WTC11 (cell line): ENCODE measurements around the gene SVOP. TPM values are rescaled to one million over a fixed set of nuclear protein-coding genes. Genes with fewer than 3 reads are reported as not detected.

Source experiments
- ATAC-seq: fragments of 200-7000 bp; cut with Tn5 transposase; 2 replicates; pipeline ENCODE4 v1.10.0; 2021; ENCODE audit warnings: mild to moderate bottlenecking, moderate library complexity
- CTCF ChIA-PET: fragments of 300-600 bp; sonication (Branson Sonifier 250); formaldehyde crosslinking; loops from one replicate; lab custom pipeline; 2021; ENCODE audit warnings: antibody characterized with exemption; lab: Charles Lee
- POLR2A ChIA-PET: fragments of 350-600 bp; sonication (Branson Sonifier 250); formaldehyde crosslinking; loops from one replicate; lab custom pipeline; 2021; ENCODE audit warnings: antibody characterized with exemption; lab: Charles Lee
- DNase-seq: peaks from one replicate; pipeline ENCODE4 v3.0.0; 2021; ENCODE audit warnings: low spot score
- H3K27ac Mint-ChIP-seq: 2 replicates; pipeline ENCODE4 v1.8.0; 2021; ENCODE audit warnings: mixed read lengths
- H3K27me3 Mint-ChIP-seq: 2 replicates; pipeline ENCODE4 v1.8.0; 2021; ENCODE audit warnings: low read depth, mild to moderate bottlenecking, moderate library complexity, mixed read lengths
- H3K36me3 Mint-ChIP-seq: 2 replicates; pipeline ENCODE4 v1.8.0; 2021; ENCODE audit warnings: mixed read lengths
- H3K4me1 Mint-ChIP-seq: 2 replicates; pipeline ENCODE4 v1.8.0; 2022; ENCODE audit warnings: mixed read lengths
- H3K4me3 Mint-ChIP-seq: 2 replicates; pipeline ENCODE4 v1.8.0; 2021; ENCODE audit warnings: mild to moderate bottlenecking, moderate library complexity, mixed read lengths
- H3K9me3 Mint-ChIP-seq: 2 replicates; pipeline ENCODE4 v1.8.0; 2021; ENCODE audit warnings: mixed read lengths
- AR ChIP-seq: fragments of 250-450 bp; sonication (Bioruptor Pico); IDR thresholded peaks from 2 replicates; pipeline ENCODE4 v1.9.0; 2021; ENCODE audit warnings: mild to moderate bottlenecking
- ATF1 ChIP-seq: sonication (generic); formaldehyde crosslinking; IDR thresholded peaks from 2 replicates; pipeline ENCODE4 v1.8.1; 2023; ENCODE audit warnings: mild to moderate bottlenecking, moderate library complexity, missing genetic modification reagents
- CBFB ChIP-seq: sonication (generic); formaldehyde crosslinking; IDR thresholded peaks from 2 replicates; pipeline ENCODE4 v1.8.1; 2022; ENCODE audit warnings: mild to moderate bottlenecking, low read depth, missing genetic modification reagents
- CREM ChIP-seq: sonication (generic); formaldehyde crosslinking; IDR thresholded peaks from 2 replicates; pipeline ENCODE4 v1.8.1; 2022; ENCODE audit warnings: mild to moderate bottlenecking, missing genetic modification reagents, moderate library complexity
- ELF4 ChIP-seq: sonication (generic); formaldehyde crosslinking; IDR thresholded peaks from 2 replicates; pipeline ENCODE4 v1.8.1; 2022; ENCODE audit warnings: low read depth, mild to moderate bottlenecking, moderate library complexity, missing genetic modification reagents
- EMX1 ChIP-seq: fragments of 250-450 bp; sonication (Bioruptor Pico); IDR thresholded peaks from 2 replicates; pipeline ENCODE4 v1.8.0; 2021; ENCODE audit warnings: mild to moderate bottlenecking
- ESRRA ChIP-seq: sonication (generic); formaldehyde crosslinking; IDR thresholded peaks from 2 replicates; pipeline ENCODE4 v1.8.1; 2022; ENCODE audit warnings: mild to moderate bottlenecking, missing genetic modification reagents, borderline replicate concordance
- GRHL2 ChIP-seq: fragments of 250-450 bp; sonication (Bioruptor Pico); IDR thresholded peaks from 2 replicates; pipeline ENCODE4 v1.8.0; 2022; ENCODE audit warnings: mild to moderate bottlenecking, moderate library complexity; ENCODE audit not compliant: insufficient replicate concordance, severe bottlenecking
- JAZF1 ChIP-seq: fragments of 250-450 bp; sonication (Bioruptor Pico); IDR thresholded peaks from 2 replicates; pipeline ENCODE4 v1.9.0; 2021; ENCODE audit warnings: moderate library complexity, mild to moderate bottlenecking, inconsistent platforms
- KAT7 ChIP-seq: sonication (generic); formaldehyde crosslinking; IDR thresholded peaks from 2 replicates; pipeline ENCODE4 v1.8.1; 2023; ENCODE audit warnings: missing genetic modification reagents, mild to moderate bottlenecking, borderline replicate concordance
- PRRX2 ChIP-seq: fragments of 250-450 bp; sonication (Bioruptor Pico); IDR thresholded peaks from 2 replicates; pipeline ENCODE4 v1.8.0; 2021; ENCODE audit warnings: mild to moderate bottlenecking
- TEAD1 ChIP-seq: sonication (generic); formaldehyde crosslinking; IDR thresholded peaks from 2 replicates; pipeline ENCODE4 v1.8.0; 2022; ENCODE audit warnings: mild to moderate bottlenecking, missing genetic modification reagents
- USF2 ChIP-seq: sonication (generic); formaldehyde crosslinking; IDR thresholded peaks from 2 replicates; pipeline ENCODE4 v1.8.1; 2023; ENCODE audit warnings: mild to moderate bottlenecking, missing genetic modification reagents, moderate library complexity
- ZNF138 ChIP-seq: sonication (generic); formaldehyde crosslinking; conservative IDR thresholded peaks from 2 replicates; pipeline ENCODE4 v1.8.1; 2022; ENCODE audit warnings: mild to moderate bottlenecking, moderate library complexity, missing genetic modification reagents
- ZNF263 ChIP-seq: sonication (generic); formaldehyde crosslinking; IDR thresholded peaks from 2 replicates; pipeline ENCODE4 v1.8.1; 2022; ENCODE audit warnings: low read depth, mild to moderate bottlenecking, moderate library complexity, missing genetic modification reagents
- ZNF416 ChIP-seq: fragments of 250-450 bp; sonication (Bioruptor Pico); IDR thresholded peaks from 2 replicates; pipeline ENCODE4 v1.9.0; 2021; ENCODE audit warnings: mild to moderate bottlenecking, inconsistent platforms
- ZNF423 ChIP-seq: fragments of 250-450 bp; sonication (Bioruptor Pico); IDR thresholded peaks from 2 replicates; pipeline ENCODE4 v2.1.2; 2022; ENCODE audit warnings: mild to moderate bottlenecking, moderate library complexity
- ZNF671 ChIP-seq: fragments of 250-450 bp; sonication (Bioruptor Pico); IDR thresholded peaks from 2 replicates; pipeline ENCODE4 v1.8.0; 2021; ENCODE audit warnings: mild to moderate bottlenecking
- total RNA-seq: library from RNA; stranded (reverse); gene quantifications from 3 replicates; pipeline ENCODE4 v1.2.3, GENCODE V29; 2021
- TF ChIP-seq, protein P1 (sequence below): sonication (generic); formaldehyde crosslinking; IDR thresholded peaks from 2 replicates; pipeline ENCODE4 v1.8.1; 2022; ENCODE audit warnings: low read depth, missing genetic modification reagents, borderline replicate concordance
- TF ChIP-seq, protein P2 (sequence below): sonication (generic); formaldehyde crosslinking; IDR thresholded peaks from 2 replicates; pipeline ENCODE4 v1.8.0; 2022; ENCODE audit warnings: missing genetic modification reagents
- TF ChIP-seq, protein P3 (sequence below): sonication (generic); formaldehyde crosslinking; IDR thresholded peaks from 2 replicates; pipeline ENCODE4 v1.8.1; 2023; ENCODE audit warnings: mild to moderate bottlenecking, missing genetic modification reagents, moderate library complexity

SVOP gene
- total RNA-seq, 1 experiment from 2014 or later: 0.04 TPM

GRCh38 chr12:108965886-108966285 is 55.0 kb downstream of the SVOP start:
- POLR2A ChIA-PET: no interaction called here
- Mint-ChIP-seq H3K4me3 (no peak overlapping the region), H3K4me1 (no peaks in the 10 kb centered on the region), H3K27ac (no peak overlapping the region), H3K36me3 (no peaks in the 10 kb centered on the region), H3K27me3 (no peaks in the 10 kb centered on the region), H3K9me3 (no peaks in the 10 kb centered on the region)
- no peak for ATAC-seq
- TF ChIP-seq ZNF671 (CRISPR knock-in tag): no peak
- no peak for TF ChIP-seq ZNF416
- TF ChIP-seq, protein P1, sequence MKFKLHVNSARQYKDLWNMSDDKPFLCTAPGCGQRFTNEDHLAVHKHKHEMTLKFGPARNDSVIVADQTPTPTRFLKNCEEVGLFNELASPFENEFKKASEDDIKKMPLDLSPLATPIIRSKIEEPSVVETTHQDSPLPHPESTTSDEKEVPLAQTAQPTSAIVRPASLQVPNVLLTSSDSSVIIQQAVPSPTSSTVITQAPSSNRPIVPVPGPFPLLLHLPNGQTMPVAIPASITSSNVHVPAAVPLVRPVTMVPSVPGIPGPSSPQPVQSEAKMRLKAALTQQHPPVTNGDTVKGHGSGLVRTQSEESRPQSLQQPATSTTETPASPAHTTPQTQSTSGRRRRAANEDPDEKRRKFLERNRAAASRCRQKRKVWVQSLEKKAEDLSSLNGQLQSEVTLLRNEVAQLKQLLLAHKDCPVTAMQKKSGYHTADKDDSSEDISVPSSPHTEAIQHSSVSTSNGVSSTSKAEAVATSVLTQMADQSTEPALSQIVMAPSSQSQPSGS (CRISPR knock-in tag): no peak
- TF ChIP-seq EMX1 (CRISPR knock-in tag): no peak
- no peak for TF ChIP-seq JAZF1 (CRISPR knock-in tag)
- TF ChIP-seq ZNF138 (CRISPR knock-in tag): no peak
- TF ChIP-seq ZNF263 (CRISPR knock-in tag): no peak
- no peak for TF ChIP-seq KAT7 (CRISPR knock-in tag)
- TF ChIP-seq, protein P2, sequence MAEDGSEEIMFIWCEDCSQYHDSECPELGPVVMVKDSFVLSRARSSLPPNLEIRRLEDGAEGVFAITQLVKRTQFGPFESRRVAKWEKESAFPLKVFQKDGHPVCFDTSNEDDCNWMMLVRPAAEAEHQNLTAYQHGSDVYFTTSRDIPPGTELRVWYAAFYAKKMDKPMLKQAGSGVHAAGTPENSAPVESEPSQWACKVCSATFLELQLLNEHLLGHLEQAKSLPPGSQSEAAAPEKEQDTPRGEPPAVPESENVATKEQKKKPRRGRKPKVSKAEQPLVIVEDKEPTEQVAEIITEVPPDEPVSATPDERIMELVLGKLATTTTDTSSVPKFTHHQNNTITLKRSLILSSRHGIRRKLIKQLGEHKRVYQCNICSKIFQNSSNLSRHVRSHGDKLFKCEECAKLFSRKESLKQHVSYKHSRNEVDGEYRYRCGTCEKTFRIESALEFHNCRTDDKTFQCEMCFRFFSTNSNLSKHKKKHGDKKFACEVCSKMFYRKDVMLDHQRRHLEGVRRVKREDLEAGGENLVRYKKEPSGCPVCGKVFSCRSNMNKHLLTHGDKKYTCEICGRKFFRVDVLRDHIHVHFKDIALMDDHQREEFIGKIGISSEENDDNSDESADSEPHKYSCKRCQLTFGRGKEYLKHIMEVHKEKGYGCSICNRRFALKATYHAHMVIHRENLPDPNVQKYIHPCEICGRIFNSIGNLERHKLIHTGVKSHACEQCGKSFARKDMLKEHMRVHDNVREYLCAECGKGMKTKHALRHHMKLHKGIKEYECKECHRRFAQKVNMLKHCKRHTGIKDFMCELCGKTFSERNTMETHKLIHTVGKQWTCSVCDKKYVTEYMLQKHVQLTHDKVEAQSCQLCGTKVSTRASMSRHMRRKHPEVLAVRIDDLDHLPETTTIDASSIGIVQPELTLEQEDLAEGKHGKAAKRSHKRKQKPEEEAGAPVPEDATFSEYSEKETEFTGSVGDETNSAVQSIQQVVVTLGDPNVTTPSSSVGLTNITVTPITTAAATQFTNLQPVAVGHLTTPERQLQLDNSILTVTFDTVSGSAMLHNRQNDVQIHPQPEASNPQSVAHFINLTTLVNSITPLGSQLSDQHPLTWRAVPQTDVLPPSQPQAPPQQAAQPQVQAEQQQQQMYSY (CRISPR knock-in tag): no peak
- TF ChIP-seq USF2 (CRISPR knock-in tag): no peak
- no peak for TF ChIP-seq GRHL2
- TF ChIP-seq ZNF423: no peak
- TF ChIP-seq PRRX2: no peak
- no peak for TF ChIP-seq TEAD1 (CRISPR knock-in tag)
- TF ChIP-seq ELF4 (CRISPR knock-in tag): no peak
- TF ChIP-seq, protein P3, sequence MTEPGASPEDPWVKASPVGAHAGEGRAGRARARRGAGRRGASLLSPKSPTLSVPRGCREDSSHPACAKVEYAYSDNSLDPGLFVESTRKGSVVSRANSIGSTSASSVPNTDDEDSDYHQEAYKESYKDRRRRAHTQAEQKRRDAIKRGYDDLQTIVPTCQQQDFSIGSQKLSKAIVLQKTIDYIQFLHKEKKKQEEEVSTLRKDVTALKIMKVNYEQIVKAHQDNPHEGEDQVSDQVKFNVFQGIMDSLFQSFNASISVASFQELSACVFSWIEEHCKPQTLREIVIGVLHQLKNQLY (CRISPR knock-in tag): no peak
- CTCF ChIA-PET: interaction anchor here (1.0 to 1.2 kb wide), 4 partner anchors 11 to 82 kb away, joined by 3 read pairs; no protein-coding TSS in a partner anchor
- DNase-seq: no peak

- no peaks in the 10 kb centered on the region for H3K36me3 Mint-ChIP-seq
Observed at GRCh38 chr12:108964371-108965352, 56.2 kb downstream of the SVOP start.

More at GRCh38 chr12:108964371-108965352, 56.2 kb downstream of the SVOP start:
- no peak for TF ChIP-seq CBFB
- TF ChIP-seq USF2 (CRISPR knock-in tag): no peak
- no peak for TF ChIP-seq CREM (CRISPR knock-in tag)
- no peak for TF ChIP-seq AR (CRISPR knock-in tag)
- TF ChIP-seq ATF1 (CRISPR knock-in tag): no peak
- TF ChIP-seq ESRRA (CRISPR knock-in tag): no peak
- POLR2A ChIA-PET: no interaction called here
- H3K27ac Mint-ChIP-seq: no peak overlapping the region
- DNase-seq (no peak), ATAC-seq (no peak)
- H3K4me1 Mint-ChIP-seq: no peaks in the 10 kb centered on the region
- no peak overlapping the region for H3K4me3 Mint-ChIP-seq
- CTCF ChIA-PET: interaction anchor here (1.6 kb wide), 1 partner anchor 14 kb away, joined by 6 read pairs; no protein-coding TSS in a partner anchor
- no peaks in the 10 kb centered on the region for H3K9me3 Mint-ChIP-seq
- H3K27me3 Mint-ChIP-seq: no peaks in the 10 kb centered on the region
